ENCODE data around the gene LTBP3.
"Not testable (repeated sequence)": the region's sequence is repeated elsewhere in the genome, so short reads cannot be mapped to it uniquely, and the experiment has no call there.

Gene LTBP3

DNA sequence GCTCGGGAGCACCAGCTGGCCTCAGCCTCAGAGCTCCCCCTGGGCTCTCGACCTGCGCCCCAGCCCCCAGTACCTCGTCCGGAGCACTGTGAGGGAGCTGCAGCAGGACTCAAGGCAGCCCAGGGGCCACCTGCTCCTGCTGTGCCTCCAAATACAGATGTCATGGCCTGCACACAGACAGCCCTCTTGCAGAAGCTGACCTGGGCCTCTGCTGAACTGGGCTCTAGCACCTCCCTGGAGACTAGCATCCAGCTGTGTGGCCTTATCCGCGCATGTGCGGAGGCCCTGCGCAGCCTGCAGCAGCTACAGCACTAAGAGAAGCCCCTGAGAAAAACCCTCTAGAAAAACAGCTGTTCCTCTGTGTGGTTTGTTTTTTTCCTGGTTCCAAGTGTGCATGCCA, 13.3 kb upstream of the LTBP3 start:
- DNase-seq = no peak

DNA sequence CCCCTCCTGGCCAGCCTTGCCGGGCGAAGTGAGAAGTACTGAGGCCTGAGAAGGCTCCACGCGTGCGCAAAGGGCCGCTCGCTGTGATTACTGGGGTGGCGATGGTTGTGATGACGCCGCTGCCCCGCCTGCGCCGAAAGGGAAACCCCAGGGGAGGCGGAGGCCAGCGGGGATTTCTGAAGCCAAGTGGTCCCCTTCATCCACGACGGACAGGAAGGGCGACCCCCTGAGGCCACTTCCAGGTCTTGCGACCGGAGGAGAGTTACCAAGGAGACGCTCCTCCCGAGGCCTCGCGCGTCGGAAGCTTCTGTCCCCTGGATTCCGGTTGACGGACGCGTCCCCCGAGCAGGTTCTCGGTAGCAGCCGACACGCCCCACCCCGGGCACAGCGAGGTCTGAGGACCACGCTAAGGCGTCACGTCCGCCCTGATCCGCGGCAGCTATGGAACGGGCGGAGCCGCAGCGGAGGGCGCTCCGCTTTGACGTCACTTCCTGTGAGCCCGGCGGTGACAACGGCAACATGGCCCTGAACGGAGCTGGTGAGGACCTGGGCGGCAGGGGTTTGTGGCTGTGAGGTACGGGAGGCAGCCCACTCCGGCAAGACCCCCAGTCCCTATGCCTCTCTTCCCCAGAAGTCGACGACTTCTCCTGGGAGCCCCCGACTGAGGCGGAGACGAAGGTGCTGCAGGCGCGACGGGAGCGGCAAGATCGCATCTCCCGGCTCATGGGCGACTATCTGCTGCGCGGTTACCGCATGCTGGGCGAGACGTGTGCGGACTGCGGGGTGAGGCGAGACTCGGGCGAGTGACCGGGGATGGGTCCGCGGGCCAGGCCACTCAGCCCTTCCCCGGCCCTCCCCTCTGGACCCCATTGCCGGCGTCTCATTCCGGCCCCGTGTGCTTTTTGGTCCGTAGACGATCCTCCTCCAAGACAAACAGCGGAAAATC, 12.1 kb upstream of the LTBP3 start, which contains the start of gene ZNRD2:
TSS of gene ZNRD2 (plus strand) at position 505 of the 946 bp plus-strand sequence. CDS start at position 520, 15 bp downstream.
- DNase-seq = peak; percentile 94 to 96

DNA sequence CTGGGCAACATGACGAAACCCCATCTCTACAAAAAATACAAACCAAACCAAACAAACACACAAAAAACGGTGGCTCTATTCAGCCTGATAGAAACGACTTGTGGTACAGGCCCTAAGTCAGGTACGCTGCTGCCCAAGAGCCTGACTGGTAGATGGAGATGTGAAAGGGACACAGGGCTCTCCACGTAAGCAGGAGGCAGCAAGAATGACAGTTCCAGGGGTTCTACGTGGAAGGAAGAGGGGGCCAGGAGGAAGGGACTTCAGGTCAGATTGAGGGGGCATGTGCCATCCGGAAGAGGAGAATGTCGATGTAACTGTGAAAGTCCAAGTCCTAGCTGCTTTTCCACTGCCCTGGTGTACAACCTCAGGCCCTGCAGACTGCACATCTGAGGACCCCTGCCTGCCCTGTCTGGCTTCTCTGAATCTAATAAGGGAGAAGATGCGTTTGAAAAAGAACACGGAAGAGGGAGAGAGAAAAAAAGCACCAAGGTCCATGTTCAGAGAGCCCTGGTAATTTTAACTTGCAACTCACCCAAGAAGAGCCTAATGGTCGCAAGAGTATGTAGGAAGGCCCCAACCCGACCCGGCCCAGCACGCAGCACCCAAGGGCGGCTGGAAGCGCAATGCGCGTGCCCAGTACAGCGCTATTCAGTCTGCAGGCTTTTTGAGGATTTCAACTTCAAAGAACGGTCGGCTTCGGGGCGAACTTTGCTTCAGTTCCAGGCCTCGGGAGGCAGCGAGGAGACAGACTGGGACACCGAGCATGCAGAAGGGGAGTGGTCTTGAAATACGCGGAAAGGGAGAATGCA, 11.2 kb upstream of the LTBP3 start:
- DNase-seq = no peak

DNA sequence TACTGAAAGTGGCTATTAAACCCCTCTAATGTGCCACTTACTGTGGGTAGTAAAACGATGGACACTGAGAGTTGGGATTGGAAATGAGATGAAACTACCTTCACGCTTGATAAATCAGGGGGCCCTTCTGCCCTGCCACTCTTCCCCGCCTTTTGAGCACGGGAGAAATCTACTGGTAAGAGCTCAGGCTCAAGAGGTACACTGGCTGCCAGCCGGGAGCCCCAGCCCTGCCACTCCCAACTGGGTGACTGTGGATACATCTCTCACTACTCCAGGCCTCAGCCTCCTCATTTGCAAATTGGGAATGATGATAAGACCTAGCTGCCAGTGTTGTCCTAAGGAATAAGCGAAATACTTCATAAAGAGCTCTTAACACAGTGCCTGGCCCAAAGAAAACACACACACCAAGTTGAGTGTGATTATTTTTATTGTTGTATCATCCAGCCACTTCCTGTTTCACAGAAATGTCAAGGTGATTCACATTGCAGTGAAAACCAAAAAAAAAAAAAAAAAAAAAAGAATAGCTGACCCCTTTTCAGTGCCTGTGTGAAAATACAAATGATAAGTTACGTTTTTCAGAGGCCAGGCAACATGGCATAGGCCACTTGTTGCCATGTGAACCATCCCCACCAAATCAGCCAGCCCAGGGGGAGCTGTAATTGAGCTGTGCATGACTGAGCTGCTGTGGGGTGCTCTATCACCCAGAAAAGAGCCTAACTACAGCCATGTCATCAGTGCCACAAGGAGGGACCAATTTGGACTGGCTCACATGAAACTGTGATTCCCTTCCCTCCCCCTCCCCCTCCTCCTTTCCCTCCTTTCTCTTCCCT, 7.7 kb upstream of the LTBP3 start:
- DNase-seq = no peak

DNA sequence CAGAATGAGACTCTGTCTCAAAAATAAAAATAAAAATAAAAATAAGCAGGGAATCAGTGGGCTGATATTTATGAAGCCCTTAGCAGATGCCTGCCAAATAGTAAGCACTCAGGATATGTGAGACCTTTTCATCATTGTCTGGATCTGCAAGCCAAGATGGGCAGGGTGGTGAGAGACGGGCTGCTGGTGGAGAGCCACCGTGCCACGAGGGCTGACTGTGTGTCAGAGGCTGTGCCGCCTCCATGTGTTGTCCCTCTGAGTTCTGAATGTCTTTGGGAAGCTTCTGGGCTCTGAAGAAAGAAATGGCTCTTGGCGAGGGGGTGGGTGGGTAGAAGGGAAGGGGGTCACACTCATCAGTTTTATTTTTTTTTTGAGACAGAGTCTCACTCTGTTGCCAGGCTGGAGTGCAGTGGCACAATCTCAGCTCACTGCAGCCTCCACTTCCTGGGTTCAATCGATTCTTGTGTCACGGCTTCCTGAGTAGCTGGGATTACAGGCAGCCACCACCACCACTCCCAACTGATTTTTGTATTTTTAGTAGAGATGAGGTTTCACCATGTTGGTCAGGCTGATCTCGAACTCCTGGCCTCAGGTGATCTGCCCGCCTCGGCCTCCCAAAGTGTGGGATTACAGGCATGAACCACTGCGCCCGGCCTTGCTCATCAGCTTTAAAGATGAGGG, 6.9 kb upstream of the LTBP3 start:
- not testable (repeated sequence) for DNase-seq

DNA sequence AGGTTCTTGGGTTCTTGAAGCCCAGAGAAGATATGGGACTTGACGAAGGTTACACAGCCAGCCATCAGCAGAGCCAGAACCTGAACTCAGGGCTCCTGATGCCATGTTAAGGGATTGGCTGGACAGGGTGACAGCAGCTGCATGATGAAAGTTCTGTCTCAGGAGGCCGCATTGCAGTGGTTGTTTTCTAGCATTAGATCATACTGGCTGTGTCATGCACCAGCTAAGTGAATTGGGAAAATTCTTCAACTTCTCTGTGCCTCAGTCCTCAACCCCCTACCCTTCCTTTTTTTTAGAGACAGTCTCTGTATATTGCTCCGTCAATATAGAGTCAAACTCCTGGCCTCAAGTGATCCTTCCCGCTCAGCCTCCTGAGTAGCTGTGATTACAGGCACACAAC, 5.4 kb upstream of the LTBP3 start:
- DNase-seq = no peak

DNA sequence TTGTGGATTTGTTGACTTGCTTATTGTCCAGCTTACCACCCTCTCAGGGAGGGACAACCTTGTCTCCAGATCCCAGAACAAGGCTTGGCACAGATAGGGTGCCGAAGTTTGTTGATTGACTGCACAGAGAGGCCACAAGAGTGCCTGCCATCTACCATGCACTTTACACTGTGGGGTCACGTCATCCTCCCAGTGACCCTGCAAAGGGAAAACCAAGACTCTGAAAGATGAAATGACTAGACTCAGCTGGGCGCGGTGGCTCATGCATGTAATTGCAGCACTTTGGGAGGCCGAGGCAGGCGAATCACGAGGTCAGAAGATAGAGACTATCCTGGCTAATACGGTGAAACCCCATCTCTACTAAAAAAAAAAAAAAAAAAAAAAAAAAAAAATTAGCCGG, 4.6 kb upstream of the LTBP3 start:
- no peak for DNase-seq

DNA sequence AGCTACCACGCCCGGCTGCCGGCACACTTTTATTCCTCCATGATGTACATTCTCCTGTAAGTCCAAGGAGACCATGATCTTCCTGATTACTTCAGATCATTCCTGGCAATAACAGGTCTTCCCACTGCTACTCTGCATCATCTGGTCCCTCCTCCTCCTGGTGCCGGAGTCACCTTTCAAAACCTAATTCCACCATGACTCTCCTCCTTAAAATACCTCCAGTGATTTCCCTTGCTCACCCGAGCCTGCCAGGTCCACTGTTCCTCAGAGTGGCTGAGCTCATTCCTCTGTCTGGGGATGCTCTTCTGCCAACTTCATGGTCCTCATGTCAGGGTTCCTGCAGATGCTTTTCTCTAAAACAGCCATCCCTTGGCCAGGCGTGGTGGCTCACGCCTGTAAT, 3.9 kb upstream of the LTBP3 start:
- no peak for DNase-seq

DNA sequence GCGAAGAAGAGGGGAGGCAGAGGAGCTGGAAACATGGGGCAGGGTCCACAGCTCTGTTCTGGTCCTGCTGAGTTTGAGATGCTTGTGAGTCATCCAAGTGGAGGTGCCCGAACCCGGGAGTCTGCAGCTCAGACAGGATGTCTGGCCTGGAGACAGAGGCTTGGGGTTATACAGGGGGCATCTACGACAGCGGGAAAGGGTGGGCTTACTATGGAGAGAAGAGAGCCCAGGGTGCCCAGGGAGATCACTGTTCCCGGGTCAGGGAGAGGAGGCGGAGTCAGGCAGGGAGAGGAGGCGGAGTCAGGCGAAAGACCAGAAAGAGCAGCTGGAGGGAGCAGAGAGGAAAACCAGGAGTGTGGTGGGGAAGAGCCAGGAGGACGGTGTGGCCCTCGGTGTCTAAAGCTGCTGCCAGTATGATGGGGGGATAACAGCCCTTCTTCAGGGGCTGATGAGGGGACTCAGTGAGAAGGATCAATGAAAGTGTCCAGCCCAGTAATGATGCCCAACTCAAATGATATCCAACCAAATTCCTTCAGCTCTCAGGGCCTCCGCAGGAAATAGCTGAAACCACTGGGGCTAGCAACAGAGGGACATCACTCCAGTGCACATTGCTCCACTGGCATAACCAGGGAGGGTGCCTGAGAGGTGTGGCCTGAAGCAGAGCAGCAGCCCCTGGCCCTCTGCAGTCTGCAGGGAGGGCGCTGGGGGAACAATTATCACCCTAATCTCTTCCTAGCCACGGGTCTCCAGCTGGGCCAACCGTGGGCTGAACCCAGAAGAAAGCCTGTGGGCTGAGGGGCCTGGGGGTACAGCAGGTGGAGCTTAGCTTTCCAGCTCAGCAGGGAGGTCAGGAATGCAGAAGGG, 2.6 kb upstream of the LTBP3 start:
- no peak for DNase-seq

DNA sequence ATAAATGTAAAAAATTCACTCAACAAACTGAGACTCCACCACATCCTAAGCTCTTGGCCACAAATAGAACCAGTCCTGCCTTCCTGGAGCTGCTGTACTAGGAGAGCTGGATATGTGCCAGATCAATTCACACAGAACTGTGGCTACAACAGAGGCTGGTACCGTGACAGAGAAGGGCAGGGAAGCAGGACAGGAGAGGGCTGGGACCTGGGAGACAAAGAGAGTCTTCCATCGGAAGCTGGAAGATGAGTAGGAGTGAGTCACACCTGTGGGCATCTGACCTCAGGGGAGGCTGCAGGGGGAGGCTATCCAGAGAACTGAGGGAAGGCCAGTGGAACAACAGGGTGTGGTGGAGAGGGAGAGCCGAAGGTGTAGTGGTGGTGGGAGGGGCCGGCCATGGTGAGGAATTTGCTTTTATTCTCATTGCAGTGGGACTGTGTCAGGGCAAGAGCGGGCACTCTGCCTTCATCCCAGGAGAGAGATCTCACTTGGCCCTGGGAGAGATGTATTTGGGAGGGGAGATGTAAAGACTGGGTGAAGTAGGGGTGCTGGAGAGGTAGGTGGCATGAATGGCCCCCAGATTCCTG, 1.9 kb upstream of the LTBP3 start:
- DNase-seq = no peak

DNA sequence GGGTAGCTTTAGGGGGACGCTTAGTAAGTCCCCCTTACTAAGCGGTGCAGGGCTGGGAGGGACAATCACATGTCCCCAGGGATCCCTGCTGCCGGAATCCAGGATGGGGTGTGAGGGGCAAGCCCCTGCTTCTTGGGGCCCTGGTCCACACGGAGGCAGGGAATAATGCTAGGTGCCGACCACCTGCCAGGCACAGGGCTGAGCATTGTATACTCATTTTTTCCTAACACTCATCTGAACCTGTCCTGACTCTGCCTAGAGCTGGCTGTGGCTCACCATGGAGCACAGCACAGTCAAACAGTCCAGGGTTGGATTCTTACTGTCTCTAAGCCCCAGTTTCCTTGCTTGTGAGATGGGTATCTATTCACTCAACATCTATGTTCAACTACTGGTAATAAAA, 1.4 kb upstream of the LTBP3 start:
- no peak for DNase-seq

DNA sequence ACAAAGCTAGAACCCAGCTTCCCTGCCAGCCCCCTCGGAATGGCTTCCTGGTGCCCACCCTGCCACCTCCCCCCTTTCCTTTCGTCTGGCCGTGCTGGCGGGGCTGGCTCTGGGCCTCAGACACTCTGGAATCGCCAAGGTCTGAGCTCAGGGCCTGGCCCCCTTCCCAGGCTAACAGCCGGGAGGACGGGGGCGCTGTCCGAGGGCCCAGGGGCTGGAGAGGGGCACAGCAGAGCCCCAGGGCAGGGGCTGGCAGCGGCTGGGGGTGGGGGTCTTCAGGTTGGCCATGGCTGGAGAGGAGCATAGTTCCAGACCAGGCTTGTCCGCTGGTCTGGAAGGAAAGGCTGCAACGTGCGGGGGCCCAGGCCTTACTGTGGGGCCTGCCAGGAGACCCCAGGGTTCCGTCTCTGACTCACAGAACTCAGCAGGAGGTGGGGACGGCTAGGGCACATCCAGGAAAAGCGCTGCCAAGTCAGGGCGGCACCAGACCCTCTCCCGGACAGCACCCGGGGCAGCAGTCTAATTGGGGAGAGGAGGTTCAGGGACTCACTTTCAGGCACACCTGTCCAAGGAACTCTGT, 861 bp upstream of the LTBP3 start:
- no peak for DNase-seq

DNA sequence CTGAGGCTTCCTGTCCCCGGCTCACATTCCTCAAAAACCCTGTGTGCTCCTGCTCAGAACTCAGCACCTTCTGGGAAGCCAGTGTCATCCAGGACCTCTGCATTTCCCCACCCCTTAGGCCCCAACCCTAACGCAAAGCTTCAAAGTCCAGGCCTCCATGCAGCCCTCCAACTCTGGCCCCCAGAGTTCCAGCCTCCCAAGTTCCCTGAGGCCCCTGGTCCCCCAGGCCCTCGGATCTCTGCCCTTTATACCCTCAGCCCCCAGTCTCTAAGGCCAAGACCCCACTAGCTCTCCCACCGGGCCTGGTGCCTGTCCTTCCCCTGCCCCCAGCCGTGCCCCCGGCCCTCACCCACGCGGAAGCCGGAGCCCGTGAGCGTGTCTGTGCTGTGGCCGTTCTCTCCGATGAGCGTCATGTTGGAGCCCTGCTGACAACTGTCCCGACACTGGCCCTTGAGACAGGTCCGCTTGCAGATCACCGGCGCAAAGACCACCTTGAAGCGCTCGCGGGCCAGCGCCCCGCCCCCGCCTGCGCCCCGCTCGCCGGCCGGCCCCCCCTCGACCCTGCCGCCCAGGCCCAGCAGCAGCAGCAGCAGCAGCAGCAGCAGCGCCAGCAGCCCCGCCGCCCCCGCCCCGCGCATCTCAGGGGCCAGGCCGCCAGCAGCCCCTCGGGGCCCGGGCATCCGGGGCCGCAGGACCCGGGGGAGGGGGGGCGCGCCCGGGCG, 718 bp downstream of the LTBP3 start:
- no peak for DNase-seq

DNA sequence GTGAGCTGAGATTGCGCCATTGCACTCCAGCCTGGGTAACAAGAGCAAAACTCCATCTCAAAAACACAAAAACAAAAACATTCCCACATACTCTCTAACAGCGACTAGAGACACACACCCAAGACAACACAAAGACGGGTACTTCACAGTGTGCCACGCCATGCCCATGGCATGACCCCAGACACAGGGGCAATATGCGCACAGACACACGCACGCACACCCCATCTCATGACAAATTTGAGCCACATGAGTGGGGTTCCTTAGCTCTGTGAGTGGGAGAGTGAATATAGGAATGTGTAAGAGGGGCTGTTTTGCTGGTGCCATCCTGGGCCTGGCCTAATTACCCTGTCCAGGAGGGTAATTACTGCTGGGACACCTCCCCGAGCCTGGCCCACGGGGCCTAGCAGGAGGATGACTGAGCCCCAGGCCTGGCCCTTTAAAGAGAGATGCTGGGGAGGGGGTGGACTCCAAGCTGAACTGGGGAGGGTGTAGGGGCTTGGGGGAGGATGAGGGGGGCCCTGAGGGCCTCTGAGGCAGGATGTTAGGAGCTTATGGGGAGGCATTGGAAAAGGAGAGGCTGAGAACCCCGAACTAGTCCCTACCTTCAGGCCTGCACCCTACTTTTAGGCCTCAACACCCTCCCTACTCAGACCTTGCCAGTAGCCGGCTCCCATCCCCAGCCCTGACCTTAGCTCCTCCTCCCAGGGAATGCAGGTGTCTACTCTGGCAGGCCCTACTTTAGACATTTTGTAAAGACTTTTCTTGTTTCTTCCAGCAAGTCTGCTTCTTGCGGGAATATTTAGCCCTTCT, 1.5 kb downstream of the LTBP3 start:
- no peak for DNase-seq

DNA sequence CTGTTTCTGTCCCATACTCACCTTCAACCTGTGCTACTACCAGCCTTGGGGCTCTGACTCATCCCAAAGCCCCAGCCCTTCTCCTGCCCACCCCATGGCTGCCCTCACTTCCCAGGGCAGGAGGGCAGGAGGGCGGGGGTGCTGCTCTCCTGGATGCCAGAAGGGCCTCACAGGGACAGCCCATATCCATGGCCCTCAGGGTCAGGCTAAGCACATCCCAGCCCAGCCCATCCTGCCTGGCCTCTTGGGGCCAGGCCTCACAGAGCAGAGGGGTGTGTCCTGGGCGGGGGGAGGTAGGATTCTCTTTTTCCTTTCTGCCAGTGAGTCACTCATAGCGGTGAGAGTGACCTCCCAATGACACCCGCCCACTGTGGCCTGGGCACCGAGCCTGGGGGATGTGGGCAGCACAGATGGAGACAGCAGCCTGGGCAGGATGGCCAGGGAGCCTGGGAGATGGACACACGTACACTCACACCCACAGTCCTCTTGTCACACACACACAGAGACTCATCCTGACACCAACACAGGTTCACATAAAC, 2.4 kb downstream of the LTBP3 start:
- peak; percentile 22 to 57 for DNase-seq

DNA sequence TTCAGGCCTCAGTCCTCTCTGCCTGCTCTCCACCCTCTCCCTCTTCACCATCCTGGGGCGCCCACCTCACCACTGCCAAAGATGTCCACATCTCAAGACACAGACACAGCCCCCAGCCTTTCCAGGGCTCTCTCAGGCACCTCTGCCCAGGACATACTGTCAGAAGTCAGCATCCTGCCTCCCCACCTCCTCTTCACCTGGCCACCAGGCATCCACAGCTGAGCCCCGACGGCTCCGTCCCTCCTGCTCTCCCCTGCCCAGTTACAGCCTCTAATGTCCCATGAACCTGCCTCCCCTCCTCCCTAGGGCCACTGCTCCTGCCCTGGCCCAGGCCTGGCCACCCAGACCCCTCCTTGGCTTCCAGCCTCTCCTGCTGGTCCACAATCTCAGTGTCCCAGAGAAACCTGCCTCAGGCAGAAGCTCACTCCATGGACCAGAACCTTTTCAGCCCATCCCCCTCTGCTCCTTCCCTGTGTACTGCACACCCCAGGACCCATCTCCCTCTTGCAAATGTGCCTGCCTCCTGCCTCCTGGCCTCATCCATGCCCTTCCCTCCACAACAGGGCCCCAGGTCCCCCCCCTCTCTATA, 3.2 kb downstream of the LTBP3 start:
- no peak for DNase-seq

DNA sequence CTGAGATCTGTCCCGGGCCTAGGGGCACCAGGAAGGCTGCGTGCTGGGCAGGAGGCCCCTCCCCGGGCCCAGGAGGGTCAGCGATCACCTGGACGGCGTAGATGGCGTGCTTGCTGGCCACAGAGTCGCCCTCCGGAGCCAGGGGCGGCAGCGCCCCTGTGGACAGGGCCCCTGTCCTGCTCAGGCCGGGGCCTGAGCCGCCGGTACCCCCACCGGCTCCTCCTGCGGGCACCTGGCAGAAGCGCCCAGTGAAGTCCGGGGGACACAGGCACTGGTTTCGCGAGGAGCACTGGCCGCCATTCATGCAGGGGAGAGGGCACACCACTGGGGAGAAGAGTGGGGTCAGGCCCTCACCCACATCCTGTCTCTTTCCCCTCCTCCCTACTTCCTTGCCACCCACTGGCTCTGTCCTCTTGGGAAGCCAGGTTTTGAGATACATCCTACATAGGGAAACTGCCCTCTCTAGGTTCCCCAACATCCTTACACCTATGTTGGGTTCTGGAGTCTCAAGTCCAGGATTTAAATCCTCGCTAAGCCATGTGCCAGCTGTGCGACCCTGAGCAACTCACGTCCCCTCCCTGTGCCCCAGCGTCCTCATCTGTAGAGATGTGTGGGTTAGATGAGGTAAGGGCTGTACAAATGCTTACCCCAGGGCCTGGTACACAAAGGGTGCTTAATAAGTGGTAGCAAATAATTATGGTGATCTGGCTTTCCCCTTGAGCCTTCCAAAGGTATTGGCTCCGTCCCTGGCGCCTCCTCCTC, 3.9 kb downstream of the LTBP3 start:
- no peak for DNase-seq

All from AML-193 (cell line).